ENCODE measurements around the gene MMEL1.
A peak's percentile ranks its signal among the peaks of the same experiment; 100 is the strongest.

Gene MMEL1

DNA sequence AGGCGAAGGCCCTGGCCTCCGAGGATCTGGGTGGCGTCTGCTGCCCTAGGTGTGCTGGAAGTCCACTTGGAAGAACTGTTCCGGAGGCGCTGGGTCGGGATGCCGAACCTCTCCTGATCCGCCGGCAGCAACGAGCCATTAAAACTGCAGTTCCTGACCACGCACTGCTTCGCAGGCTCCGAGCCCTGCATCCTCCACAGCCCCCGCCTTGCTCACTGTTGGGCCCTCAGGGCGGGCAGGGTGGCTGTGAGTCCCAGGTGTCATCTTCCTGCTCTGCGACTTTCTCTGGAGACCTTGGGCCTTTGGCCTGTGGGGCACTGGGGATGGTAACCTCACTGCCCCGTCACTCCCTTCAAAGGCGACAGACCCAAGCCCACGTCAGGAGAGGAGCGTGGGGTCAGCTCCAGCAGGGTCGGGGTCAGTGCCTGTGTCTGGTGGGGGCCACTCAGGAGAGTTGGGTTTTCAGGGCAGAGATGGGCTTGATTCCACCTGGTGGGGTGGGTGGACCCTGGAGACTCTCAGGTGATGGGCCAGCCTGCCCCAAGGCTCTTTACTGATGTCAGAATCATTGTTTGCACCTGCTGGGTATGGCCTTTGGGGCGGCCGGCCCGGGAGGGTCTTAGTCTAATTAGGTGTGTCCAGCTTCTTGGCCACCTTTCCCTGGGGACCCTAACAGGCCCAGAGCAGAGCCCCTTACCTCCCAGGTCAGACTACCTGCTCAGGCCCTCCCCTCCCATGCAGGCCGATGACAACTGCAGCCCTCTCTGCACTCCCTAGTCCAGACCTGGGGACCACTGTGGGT is 43.2 kb downstream of the MMEL1 start:
- Histone ChIP-seq H2AFZ (ENCODE audit: low read depth) (no peak overlapping the region), H3K79me2 (ENCODE audit: insufficient read depth, low read depth) (no peaks in the 10 kb centered on the region), H3K9ac (no peak overlapping the region), H3K4me3 (IDR thresholded peaks at IDR 0.05; ENCODE audit: insufficient read depth, low read depth, low read length) (no peak overlapping the region), H4K20me1 (ENCODE audit: insufficient read depth) (no peaks in the 10 kb centered on the region), H3K27me3 (ENCODE audit: insufficient read depth, low read depth) (peaks cover 42% of the 10 kb centered on the region), H3K4me2 (no peak overlapping the region), H3K36me3 (ENCODE audit: insufficient read depth) (no peaks in the 10 kb centered on the region), H3K4me1 (ENCODE audit: low read depth, poor library complexity, severe bottlenecking) (peaks cover 9% of the 10 kb centered on the region), H3K27ac (no peak overlapping the region)
- TF ChIP-seq, protein P1, sequence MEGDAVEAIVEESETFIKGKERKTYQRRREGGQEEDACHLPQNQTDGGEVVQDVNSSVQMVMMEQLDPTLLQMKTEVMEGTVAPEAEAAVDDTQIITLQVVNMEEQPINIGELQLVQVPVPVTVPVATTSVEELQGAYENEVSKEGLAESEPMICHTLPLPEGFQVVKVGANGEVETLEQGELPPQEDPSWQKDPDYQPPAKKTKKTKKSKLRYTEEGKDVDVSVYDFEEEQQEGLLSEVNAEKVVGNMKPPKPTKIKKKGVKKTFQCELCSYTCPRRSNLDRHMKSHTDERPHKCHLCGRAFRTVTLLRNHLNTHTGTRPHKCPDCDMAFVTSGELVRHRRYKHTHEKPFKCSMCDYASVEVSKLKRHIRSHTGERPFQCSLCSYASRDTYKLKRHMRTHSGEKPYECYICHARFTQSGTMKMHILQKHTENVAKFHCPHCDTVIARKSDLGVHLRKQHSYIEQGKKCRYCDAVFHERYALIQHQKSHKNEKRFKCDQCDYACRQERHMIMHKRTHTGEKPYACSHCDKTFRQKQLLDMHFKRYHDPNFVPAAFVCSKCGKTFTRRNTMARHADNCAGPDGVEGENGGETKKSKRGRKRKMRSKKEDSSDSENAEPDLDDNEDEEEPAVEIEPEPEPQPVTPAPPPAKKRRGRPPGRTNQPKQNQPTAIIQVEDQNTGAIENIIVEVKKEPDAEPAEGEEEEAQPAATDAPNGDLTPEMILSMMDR (conservative IDR thresholded peaks at IDR 0.05; ENCODE audit: low read depth, low read length) = no peak

DNA sequence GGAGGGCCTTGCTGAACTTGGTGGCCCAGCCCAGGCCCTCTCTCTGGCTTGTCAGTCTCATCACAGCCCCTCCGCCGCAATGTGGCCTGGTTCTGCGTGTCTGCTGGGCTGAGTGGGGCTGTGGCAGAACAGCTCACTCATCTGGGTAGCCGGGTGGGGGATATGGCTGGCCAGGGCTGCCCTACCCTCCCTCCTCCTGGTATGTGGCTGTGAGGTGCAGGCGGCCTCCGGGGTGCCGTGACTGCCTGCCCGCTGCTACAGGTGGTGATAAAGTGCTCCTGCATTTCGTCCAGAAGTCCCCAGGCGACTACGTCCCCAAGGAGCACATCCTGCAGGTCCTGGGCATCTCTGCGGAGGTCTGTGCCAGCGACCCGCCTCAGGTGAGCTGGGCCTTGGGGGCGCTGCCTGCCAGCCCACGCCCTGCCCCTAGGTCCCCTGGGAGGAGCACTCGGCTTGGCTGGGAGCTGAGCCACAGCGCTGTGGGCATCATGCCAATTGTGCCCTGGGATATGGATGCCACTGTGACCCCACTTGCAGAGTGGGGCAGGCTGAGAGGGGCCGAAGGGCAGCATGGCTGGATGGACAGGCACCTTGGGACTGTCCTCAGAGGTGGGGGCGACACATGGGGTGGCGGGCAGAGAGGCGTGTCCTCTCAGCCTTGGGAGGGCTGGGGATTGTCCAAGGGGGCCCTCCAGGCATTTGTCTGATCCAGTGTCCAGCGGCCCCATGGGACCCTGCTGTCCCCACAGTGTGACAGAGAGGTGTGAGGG is 44.0 kb downstream of the MMEL1 start:
- Histone ChIP-seq H3K4me3 (IDR thresholded peaks at IDR 0.05; ENCODE audit: insufficient read depth, low read depth, low read length) (no peak overlapping the region), H3K9ac (no peak overlapping the region), H3K27ac (no peak overlapping the region), H3K27me3 (ENCODE audit: insufficient read depth, low read depth) (peaks cover 34% of the 10 kb centered on the region), H3K79me2 (ENCODE audit: insufficient read depth, low read depth) (no peaks in the 10 kb centered on the region), H3K4me2 (no peak overlapping the region), H3K4me1 (ENCODE audit: low read depth, poor library complexity, severe bottlenecking) (peaks cover 9% of the 10 kb centered on the region), H2AFZ (ENCODE audit: low read depth) (no peak overlapping the region), H3K36me3 (ENCODE audit: insufficient read depth) (no peaks in the 10 kb centered on the region), H4K20me1 (ENCODE audit: insufficient read depth) (no peaks in the 10 kb centered on the region)
- TF ChIP-seq, protein P1 (conservative IDR thresholded peaks at IDR 0.05; ENCODE audit: low read depth, low read length) = no peak

DNA sequence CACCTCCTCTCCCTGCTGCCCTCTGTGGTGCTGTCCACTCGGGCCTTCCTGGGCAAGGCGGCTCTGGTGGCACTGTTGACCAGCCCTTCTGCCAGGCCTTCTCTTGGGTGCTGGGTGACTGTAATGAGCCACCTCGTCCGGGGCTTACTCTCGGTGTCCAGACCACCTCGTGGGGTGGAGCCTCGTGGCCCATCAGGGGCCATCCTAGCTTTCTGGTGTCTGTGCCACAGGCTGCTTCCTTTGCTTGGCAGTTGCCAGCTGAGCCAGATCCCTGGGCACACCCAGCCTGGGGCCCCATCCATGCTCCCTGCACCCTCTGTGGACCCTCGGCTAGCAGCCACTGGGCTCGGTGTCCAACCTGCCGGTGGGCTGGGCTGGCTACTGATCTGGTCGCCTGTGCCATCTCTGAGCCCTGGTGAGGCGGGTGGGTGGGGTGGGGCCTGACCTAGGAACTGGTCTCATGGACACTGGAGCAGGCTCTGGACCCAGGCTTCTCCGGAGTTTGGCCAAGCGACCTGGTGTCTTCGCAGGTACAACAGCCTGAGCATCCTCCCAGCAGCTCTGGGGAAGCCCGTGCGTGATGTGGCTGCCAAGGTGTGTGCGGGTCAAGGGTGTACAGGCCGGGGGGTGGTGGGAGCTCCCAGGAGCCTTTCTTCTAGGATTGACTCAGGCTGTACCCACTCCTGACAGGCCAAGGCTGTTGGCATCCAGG is 44.8 kb downstream of the MMEL1 start:
- Histone ChIP-seq H2AFZ (ENCODE audit: low read depth) (no peak overlapping the region), H3K79me2 (ENCODE audit: insufficient read depth, low read depth) (no peaks in the 10 kb centered on the region), H3K27me3 (ENCODE audit: insufficient read depth, low read depth) (peaks cover 28% of the 10 kb centered on the region), H3K9ac (no peak overlapping the region), H3K4me3 (IDR thresholded peaks at IDR 0.05; ENCODE audit: insufficient read depth, low read depth, low read length) (no peak overlapping the region), H4K20me1 (ENCODE audit: insufficient read depth) (no peaks in the 10 kb centered on the region), H3K4me1 (ENCODE audit: low read depth, poor library complexity, severe bottlenecking) (peaks cover 9% of the 10 kb centered on the region), H3K36me3 (ENCODE audit: insufficient read depth) (no peaks in the 10 kb centered on the region), H3K4me2 (no peak overlapping the region), H3K27ac (no peak overlapping the region)
- TF ChIP-seq, protein P1 (conservative IDR thresholded peaks at IDR 0.05; ENCODE audit: low read depth, low read length) = no peak

DNA sequence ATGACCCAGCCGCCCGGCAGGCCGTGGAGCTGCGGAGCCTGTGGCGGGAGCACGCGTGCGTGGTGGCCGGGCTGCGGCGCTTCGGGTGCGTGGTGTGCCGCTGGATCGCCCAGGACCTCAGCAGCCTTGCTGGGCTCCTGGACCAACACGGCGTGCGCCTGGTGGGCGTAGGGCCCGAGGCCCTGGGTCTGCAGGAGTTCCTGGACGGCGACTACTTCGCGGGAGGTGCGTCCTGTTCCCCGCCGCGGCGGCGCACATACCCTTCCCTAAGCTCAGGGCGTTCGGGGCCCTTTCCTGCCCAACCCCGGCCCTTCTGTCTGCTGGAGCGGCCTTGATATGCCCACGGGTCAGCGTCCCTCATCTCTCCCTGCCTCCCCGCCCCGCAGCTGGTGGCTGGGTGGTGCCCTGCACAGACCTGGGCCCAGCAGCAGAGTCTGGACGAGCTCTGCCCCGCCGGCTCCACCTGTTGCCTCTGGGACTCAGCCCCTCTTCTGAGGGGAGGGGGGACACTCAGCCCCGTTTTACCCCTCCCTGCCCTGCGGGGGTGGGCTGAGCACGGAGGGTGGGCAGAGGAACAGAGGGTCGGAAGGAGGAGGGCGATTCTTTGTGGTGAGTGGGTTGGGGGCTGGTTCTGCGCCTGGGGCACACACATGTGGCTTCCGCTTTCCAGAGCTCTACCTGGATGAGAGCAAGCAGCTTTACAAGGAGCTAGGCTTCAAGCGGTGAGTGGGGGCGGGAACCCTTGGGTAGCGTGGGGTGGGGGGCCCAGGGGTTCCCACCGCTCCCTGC is 45.6 kb downstream of the MMEL1 start:
- Histone ChIP-seq H3K27ac (no peak overlapping the region), H4K20me1 (ENCODE audit: insufficient read depth) (no peaks in the 10 kb centered on the region), H3K4me1 (ENCODE audit: low read depth, poor library complexity, severe bottlenecking) (peaks cover 9% of the 10 kb centered on the region), H3K79me2 (ENCODE audit: insufficient read depth, low read depth) (no peaks in the 10 kb centered on the region), H2AFZ (ENCODE audit: low read depth) (peak overlapping the region; percentile 76), H3K27me3 (ENCODE audit: insufficient read depth, low read depth) (peaks cover 30% of the 10 kb centered on the region), H3K36me3 (ENCODE audit: insufficient read depth) (no peaks in the 10 kb centered on the region), H3K4me3 (IDR thresholded peaks at IDR 0.05; ENCODE audit: insufficient read depth, low read depth, low read length) (no peak overlapping the region), H3K4me2 (peak overlapping the region; percentile 36; the same call in 1 of the 2 replicates), H3K9ac (no peak overlapping the region)
- TF ChIP-seq, protein P1 (conservative IDR thresholded peaks at IDR 0.05; ENCODE audit: low read depth, low read length) = no peak
